Astrocyte of the cerebellum (primary cell): Measurements from ENCODE around the gene GGA2.
"Not testable (repeated sequence)": the region's sequence is repeated elsewhere in the genome, so short reads cannot be mapped to it uniquely, and the experiment has no call there.

Experiments used
- DNase-seq: peaks from one replicate; pipeline ENCODE4 v3.0.0-alpha.2; 2011; ENCODE audit warnings: low read depth
- H3K4me3 ChIP-seq: 2 replicates; pipeline ENCODE4 v1.5.1; 2011; ENCODE audit warnings: mild to moderate bottlenecking, low read depth, low read length, moderate library complexity
- in situ Hi-C: cut with HindIII; loops from 2 replicates; pipeline ENCODE4 v1.10.0; 2017; ENCODE audit warnings: low sequenced_read_pairs
- TF ChIP-seq, protein P1 (sequence below): IDR thresholded peaks from 2 replicates; pipeline ENCODE4 v1.5.1; 2012; ENCODE audit warnings: low read length, low read depth, moderate library complexity, mild to moderate bottlenecking; ENCODE audit errors: missing control alignments

GGA2 gene

DNA sequence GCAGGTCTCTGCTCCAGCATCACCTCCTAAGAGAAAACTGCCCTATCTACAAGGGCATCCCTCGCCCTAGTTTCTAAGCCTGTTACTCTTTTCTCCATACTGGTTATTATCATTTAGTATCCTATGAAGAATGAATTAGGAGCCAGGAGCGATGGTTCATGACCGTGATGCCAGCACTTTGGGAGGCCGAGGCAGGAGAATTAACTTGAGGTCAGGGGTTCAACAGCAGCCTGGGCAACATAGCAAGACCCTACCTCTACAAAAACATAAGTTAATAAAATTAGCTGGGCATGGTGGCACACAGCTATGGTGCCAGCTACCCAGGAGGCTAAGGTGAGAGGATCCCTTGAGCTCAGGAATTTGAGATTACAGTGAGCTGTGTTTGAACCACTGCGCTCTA is 39.6 kb upstream of the GGA2 start:
- TF ChIP-seq, protein P1, sequence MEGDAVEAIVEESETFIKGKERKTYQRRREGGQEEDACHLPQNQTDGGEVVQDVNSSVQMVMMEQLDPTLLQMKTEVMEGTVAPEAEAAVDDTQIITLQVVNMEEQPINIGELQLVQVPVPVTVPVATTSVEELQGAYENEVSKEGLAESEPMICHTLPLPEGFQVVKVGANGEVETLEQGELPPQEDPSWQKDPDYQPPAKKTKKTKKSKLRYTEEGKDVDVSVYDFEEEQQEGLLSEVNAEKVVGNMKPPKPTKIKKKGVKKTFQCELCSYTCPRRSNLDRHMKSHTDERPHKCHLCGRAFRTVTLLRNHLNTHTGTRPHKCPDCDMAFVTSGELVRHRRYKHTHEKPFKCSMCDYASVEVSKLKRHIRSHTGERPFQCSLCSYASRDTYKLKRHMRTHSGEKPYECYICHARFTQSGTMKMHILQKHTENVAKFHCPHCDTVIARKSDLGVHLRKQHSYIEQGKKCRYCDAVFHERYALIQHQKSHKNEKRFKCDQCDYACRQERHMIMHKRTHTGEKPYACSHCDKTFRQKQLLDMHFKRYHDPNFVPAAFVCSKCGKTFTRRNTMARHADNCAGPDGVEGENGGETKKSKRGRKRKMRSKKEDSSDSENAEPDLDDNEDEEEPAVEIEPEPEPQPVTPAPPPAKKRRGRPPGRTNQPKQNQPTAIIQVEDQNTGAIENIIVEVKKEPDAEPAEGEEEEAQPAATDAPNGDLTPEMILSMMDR = no peak
- in situ Hi-C loops = no loop called here
- no peak overlapping the region for H3K4me3 ChIP-seq
- no peak for DNase-seq

- TF ChIP-seq, protein P1 = no peak
- DNase-seq = no peak
- in situ Hi-C loops = no loop called here
Measured at GRCh38 chr16:23544436-23544835, 34.1 kb upstream of the GGA2 start.

GRCh38 chr16:23540817-23541178 is 30.5 kb upstream of the GGA2 start:
- DNase-seq, in situ Hi-C loops, H3K4me3 ChIP-seq: not testable (repeated sequence)

More at GRCh38 chr16:23544436-23544835, 34.1 kb upstream of the GGA2 start:
- H3K4me3 ChIP-seq = no peak overlapping the region

DNA sequence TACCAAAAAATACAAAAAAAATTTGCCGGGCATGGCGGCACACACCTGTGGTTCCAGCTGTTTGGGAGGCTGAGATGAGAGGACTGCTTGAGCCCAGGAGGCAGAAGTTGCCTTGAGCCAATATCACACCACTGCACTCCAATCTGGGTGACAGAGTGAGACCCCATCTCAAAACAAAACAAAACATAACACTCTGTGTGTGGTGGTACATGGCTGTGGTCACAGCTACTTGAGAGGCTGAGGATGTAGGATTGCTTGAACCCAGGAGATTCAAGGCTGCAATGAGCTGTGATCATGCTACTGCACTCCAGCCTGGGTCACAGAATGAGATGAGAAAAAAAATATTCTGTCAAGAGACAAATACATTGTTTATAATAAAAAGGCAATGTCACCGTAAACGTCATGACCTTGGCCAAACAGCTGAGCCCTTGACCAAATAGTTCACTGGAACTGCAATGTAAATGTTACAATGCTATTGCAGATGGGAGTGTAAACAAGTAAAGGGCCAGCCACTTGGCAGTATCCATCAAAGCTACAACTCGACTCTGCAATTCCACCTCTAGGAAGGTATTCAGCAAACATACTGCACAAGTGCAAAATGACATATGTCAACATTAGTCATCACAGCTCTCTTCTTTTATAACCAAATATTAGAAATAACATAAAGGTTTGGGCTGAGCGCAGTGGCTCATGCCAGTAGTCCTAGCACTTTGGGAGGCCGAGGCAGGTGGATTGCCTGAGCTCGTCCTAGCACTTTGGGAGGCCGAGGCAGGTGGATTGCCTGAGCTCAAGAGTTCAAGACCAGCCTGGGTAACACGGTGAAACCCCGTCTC is 29.9 kb upstream of the GGA2 start:
- in situ Hi-C loops = no loop called here
- no peak overlapping the region for H3K4me3 ChIP-seq
- TF ChIP-seq, protein P1 = no peak
- DNase-seq = no peak

DNA sequence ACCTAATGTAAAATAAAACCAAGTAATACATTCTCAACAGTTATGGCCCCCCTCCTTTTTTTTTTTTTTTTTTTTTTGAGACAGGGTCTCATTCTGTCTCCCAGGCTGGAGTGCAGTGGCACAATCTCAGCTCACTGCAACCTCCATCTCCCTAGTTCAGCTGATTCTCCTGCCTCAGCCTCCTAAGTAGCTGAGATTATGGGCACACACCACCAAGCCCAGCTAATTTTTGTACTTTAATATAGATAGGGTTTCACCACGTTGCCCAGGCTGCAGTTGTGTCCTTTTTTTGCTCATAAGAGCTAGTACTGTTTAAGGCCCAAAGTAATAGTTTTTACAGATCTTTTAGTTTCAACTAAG is 28.6 kb upstream of the GGA2 start:
- TF ChIP-seq, protein P1 = no peak
- in situ Hi-C loops = no loop called here
- DNase-seq = no peak
- H3K4me3 ChIP-seq = no peak overlapping the region

- TF ChIP-seq, protein P1 = no peak
- DNase-seq = no peak
Measured at GRCh38 chr16:23537390-23537789, 27.1 kb upstream of the GGA2 start.

DNA sequence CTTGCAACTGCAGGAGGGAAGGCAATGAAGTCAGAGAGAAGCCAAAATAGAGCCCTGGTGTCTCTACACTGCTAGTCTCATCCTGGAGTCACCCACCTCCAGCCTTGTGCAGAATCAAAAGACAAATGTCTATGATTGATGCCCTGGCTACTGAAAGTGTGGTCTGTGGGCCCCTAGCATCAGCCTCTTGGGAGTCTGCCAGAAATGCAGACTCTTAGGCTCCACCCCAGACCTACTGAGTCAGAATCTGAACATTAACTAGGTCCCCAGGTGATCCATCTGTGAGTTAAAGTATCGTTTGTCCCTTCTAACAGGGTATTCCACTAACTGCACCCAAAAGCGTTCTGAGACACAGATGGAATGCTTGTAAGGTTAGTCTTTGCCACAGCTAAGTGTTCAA is 25.6 kb upstream of the GGA2 start:
- TF ChIP-seq, protein P1 = no peak
- no peak for DNase-seq
- H3K4me3 ChIP-seq = no peak overlapping the region
- in situ Hi-C loops = no loop called here

More at GRCh38 chr16:23537390-23537789, 27.1 kb upstream of the GGA2 start:
- no peak overlapping the region for H3K4me3 ChIP-seq
- in situ Hi-C loops = no loop called here
